Measurements from ENCODE around the gene TMOD3. TPM values are rescaled to one million over a fixed set of nuclear protein-coding genes. Genes with fewer than 3 reads are reported as not detected.

The TMOD3 gene
- total and polyA plus RNA-seq, 2 of the 8 experiments (the other 6 are each of a cell fraction or from before 2014, with no cell fraction given) = 3.9 to 29.0 TPM

DNA sequence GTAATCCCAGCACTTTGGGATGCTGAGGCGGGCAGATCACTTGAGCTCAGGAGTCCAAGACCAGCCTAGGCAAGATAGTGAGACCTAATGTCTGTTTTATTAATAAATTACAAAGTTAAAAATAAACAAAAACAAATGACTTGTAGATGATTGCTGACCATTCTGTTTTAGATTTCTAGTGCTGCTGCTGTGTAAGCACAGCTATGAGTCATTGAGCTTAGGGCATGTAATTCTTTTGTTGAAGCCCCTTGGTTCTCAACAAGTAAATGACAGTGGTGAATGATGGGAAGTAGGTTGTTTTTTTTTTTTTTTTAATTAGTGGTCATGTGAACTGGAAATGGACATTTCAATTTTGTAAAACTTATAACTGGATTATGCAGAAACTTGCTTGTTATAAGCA lies 78.9 kb downstream of the TMOD3 start:
- no peak overlapping the region for H2AFZ ChIP-seq (ENCODE audit: low read length)
- H3K27me3 ChIP-seq (replicated peaks in 1 of 4; ENCODE audit: control insufficient read depth in 3 of 4, extremely low read depth in 1 of 4, insufficient read depth in 3 of 4, low read length in 3 of 4) = peaks cover 0 to 1% (median 0%) of the 10 kb centered on the region in 4 experiments; a peak in 1 of 7 replicates
- no peak overlapping the region for H2BK15ac ChIP-seq (ENCODE audit: low read length)
- POLR2A ChIA-PET (ENCODE audit: partially characterized antibody) = interaction anchor here (0.6 kb wide), 1 partner anchor 9 kb away, joined by 3 read pairs; no protein-coding TSS in a partner anchor
- no peak overlapping the region for H4K91ac ChIP-seq (replicated peaks; ENCODE audit: insufficient read length, low read length)
- no peaks in the 10 kb centered on the region for H3K23me2 ChIP-seq (ENCODE audit: low read depth, low read length)
- no peak overlapping the region for H3K23ac ChIP-seq (ENCODE audit: insufficient read length)
- H3K4ac ChIP-seq (replicated peaks; ENCODE audit: insufficient read length, low read depth, low read length) = no peak overlapping the region
- no peak overlapping the region for H3K18ac ChIP-seq (ENCODE audit: extremely low read depth, low read length)
- no peak overlapping the region for H3K4me2 ChIP-seq (ENCODE audit: insufficient read depth in 1 of 2, low read depth in 2 of 2, low read length in 2 of 2)
- no peaks in the 10 kb centered on the region for H3K4me1 ChIP-seq (replicated peaks in 1 of 4; ENCODE audit: control insufficient read depth in 3 of 4, insufficient read depth in 4 of 4, low read length in 3 of 4)
- DNase-seq (ENCODE audit: low read depth in 1 of 2, low spot score in 2 of 2) (no peak), FAIRE-seq (no peak)
- no peak overlapping the region for H3K9ac ChIP-seq (replicated peaks in 1 of 4; ENCODE audit: extremely low read depth in 1 of 4, low read depth in 3 of 4, low read length in 3 of 4)
- H3K79me2 ChIP-seq (ENCODE audit: control insufficient read depth in 1 of 2, insufficient read depth in 2 of 2, low read length in 2 of 2) = no peaks in the 10 kb centered on the region
- H2BK120ac ChIP-seq (replicated peaks; ENCODE audit: low read depth, low read length) = no peak overlapping the region
- no peak overlapping the region for H3K4me3 ChIP-seq (ENCODE audit: extremely low read depth in 1 of 4, insufficient read depth in 2 of 4, low read depth in 3 of 4, low read length in 4 of 4)
- no peak overlapping the region for H2AK5ac ChIP-seq (ENCODE audit: low read depth, low read length)
- H3K14ac ChIP-seq (ENCODE audit: insufficient read length) = no peak overlapping the region
- H3K27ac ChIP-seq (ENCODE audit: low read depth, low read length) = no peak overlapping the region
- H3K79me1 ChIP-seq (ENCODE audit: low read depth, low read length) = no peaks in the 10 kb centered on the region
- peaks cover 0 to 3% (median 0%) of the 10 kb centered on the region in 4 experiments; a peak in 2 of 8 replicates for H3K36me3 ChIP-seq (ENCODE audit: control insufficient read depth in 2 of 4, insufficient read depth in 4 of 4, low read length in 3 of 4)
- no peak overlapping the region for H2BK20ac ChIP-seq (ENCODE audit: low read length)
- H4K20me1 ChIP-seq (replicated peaks in 1 of 2; ENCODE audit: control insufficient read depth in 1 of 2, insufficient read depth in 2 of 2, low read length in 2 of 2) = no peaks in the 10 kb centered on the region
- H3K56ac ChIP-seq (replicated peaks; ENCODE audit: insufficient read length, low read depth, low read length) = no peak overlapping the region
- CTCF ChIA-PET (ENCODE audit: partially characterized antibody) = interaction anchor here (0.7 to 2.6 kb wide), 7 partner anchors 8 to 258 kb away, joined by 3 to 10 read pairs (median 7); no protein-coding TSS in a partner anchor
- WGBS, 2 experiments (ENCODE audit: extremely low coverage in 1 of 2, insufficient coverage in 1 of 2, insufficient read length in 1 of 2, insufficient replicate concordance in 2 of 2, low coverage in 1 of 2, low lambda C conversion rate in 2 of 2, missing lambda C conversion rate in 1 of 2) = 88% methylated on average over 1 of the region's 1 CpG; no CpG with 5 or more reads in 1 of the 2 experiments
- no peak overlapping the region for H2BK12ac ChIP-seq (ENCODE audit: low read depth, low read length)
- no peaks in the 10 kb centered on the region for H3K9me3 ChIP-seq (ENCODE audit: insufficient read depth in 2 of 2, low read depth in 1 of 2, low read length in 1 of 2)
- H2BK5ac ChIP-seq (ENCODE audit: low read depth, low read length) = no peak overlapping the region
- no peak overlapping the region for H4K5ac ChIP-seq (ENCODE audit: insufficient read length, low read depth, low read length)
- no peak overlapping the region for H4K8ac ChIP-seq (ENCODE audit: extremely low read depth, insufficient read depth, low read length)
- no peak for TF ChIP-seq RNF2 (IDR thresholded peaks at IDR 0.05; ENCODE audit: borderline replicate concordance, low read depth, low read length, missing control alignments, poor library complexity, severe bottlenecking)
- no peak for TF ChIP-seq TCF12 (IDR thresholded peaks at IDR 0.05; ENCODE audit: low read depth, low read length)
- no peak for TF ChIP-seq CHD1 (IDR thresholded peaks at IDR 0.05; ENCODE audit: low read depth, low read length)
- no peak for TF ChIP-seq YY1 (IDR thresholded peaks at IDR 0.05; ENCODE audit: low read depth, low read length)
- TF ChIP-seq POU5F1 (IDR thresholded peaks at IDR 0.05; ENCODE audit: low read depth, low read length) = no peak
- no peak for TF ChIP-seq JUND (IDR thresholded peaks at IDR 0.05; ENCODE audit: low read length)
- no peak for TF ChIP-seq RAD21 (IDR thresholded peaks at IDR 0.05 in 1 of 2, conservative IDR thresholded peaks at IDR 0.05 in 1 of 2; ENCODE audit: low read depth in 2 of 2, low read length in 2 of 2)
- no peak for TF ChIP-seq EP300 (IDR thresholded peaks at IDR 0.05; ENCODE audit: borderline replicate concordance in 1 of 2, low read depth in 2 of 2, low read length in 2 of 2)
- no peak for TF ChIP-seq CBX5 (IDR thresholded peaks at IDR 0.05; ENCODE audit: low read depth, low read length)
- no peak for TF ChIP-seq CEBPB (IDR thresholded peaks at IDR 0.05; ENCODE audit: low read depth, low read length)
- TF ChIP-seq, protein P1, sequence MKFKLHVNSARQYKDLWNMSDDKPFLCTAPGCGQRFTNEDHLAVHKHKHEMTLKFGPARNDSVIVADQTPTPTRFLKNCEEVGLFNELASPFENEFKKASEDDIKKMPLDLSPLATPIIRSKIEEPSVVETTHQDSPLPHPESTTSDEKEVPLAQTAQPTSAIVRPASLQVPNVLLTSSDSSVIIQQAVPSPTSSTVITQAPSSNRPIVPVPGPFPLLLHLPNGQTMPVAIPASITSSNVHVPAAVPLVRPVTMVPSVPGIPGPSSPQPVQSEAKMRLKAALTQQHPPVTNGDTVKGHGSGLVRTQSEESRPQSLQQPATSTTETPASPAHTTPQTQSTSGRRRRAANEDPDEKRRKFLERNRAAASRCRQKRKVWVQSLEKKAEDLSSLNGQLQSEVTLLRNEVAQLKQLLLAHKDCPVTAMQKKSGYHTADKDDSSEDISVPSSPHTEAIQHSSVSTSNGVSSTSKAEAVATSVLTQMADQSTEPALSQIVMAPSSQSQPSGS (IDR thresholded peaks at IDR 0.05; ENCODE audit: low read length) = no peak
- no peak for TF ChIP-seq JUN (IDR thresholded peaks at IDR 0.05; ENCODE audit: low read depth, low read length)
